Right lobe of liver (tissue), 6 donors: Measurements from ENCODE around the gene RNLS. TPM values are rescaled to one million over a fixed set of nuclear protein-coding genes. Genes with fewer than 3 reads are reported as not detected.

Experiments
- ATAC-seq, 4 donors: fragments of 200-7000 bp; cut with Tn5 transposase; one replicate each; pipeline ENCODE4 v1.9.1; 2020; ENCODE audit warnings: mild to moderate bottlenecking in 4 of 4, moderate library complexity in 4 of 4
- DNase-seq, 3 donors: peaks; one replicate each; pipeline ENCODE4 v3.0.0-alpha.2; 2020
- H3K27ac ChIP-seq, 3 donors: fragments of 200-600 bp; one replicate each; pipeline ENCODE4 v1.8.0; 2022
- H3K27me3 ChIP-seq, 2 donors: fragments of 200-600 bp; one replicate each; pipeline ENCODE4 v1.8.0; 2022
- H3K36me3 ChIP-seq, 4 donors: fragments of 200-600 bp; sonication (generic) in 1 of 4; one replicate each; pipeline versions ENCODE4 v1.5.1 to v1.8.0; 2017 to 2022; ENCODE audit warnings: control low read depth in 1 of 4
- H3K4me1 ChIP-seq, 4 donors: fragments of 200-600 bp; sonication (generic) in 1 of 4; one replicate each; pipeline versions ENCODE4 v1.5.1 to v1.8.0; 2017 to 2022; ENCODE audit warnings: control low read depth in 1 of 4
- H3K4me3 ChIP-seq, 3 donors: fragments of 200-600 bp; one replicate each; pipeline ENCODE4 v1.8.0; 2022
- H3K9me3 ChIP-seq, 4 donors: fragments of 200-600 bp; sonication (generic) in 1 of 4; one replicate each; pipeline versions ENCODE4 v1.5.1 to v1.8.0; 2017 to 2022; ENCODE audit warnings: control low read depth in 1 of 4
- POLR2A ChIP-seq: fragments of 450-650 bp; IDR thresholded peaks from one replicate; pipeline ENCODE4 v1.6.1; 2017; ENCODE audit warnings: antibody characterized with exemption, mild to moderate bottlenecking
- WGBS: methylation state at CpG from one replicate; pipeline ENCODE4 v1.1.6; 2018; ENCODE audit warnings: low coverage, low lambda C conversion rate; ENCODE audit not compliant: insufficient coverage; ENCODE audit errors: missing lambda C conversion rate; 5-methylcytosine and 5-hydroxymethylcytosine counted together
- intact Hi-C, 2 donors: fragments of 100-400 bp; cut with DNase I; formaldehyde crosslinking; loops; one replicate each; pipeline versions ENCODE4 v1.11.2 to v1.14.1; 2022
- total RNA-seq, 6 experiments: library from RNA; depleted of rRNA in 2 of 6; stranded (reverse); fragments of >200 nt in 2 of 6; fragmentation: NEBNext Ultra II Directional in 3 of 6; extraction: Animal tissue kit (Norgen Biotek cat#: 25700) in 3 of 6; gene quantifications; one replicate each; pipeline versions ENCODE4 v1.1.0 to v1.2.4, GENCODE V29; 2016 to 2023
- TF ChIP-seq, protein P1 (sequence below), 4 donors: fragments of 200-600 bp in 3 of 4; fragments of 450-650 bp in 1 of 4; IDR thresholded peaks; one replicate each; pipeline versions ENCODE4 v1.5.1 to v1.8.0; 2016 to 2022; ENCODE audit warnings: antibody characterized with exemption in 4 of 4, mild to moderate bottlenecking in 2 of 4
- donor health status: DM: no; HTN: yes; CAD: no.
- donor health status: DM: no; HTN: no; CAD: no.
- donor health status: DM: no; HTN: no; CAD: no.
- donor health status: DM: no; HTN: yes; CAD: no.
- donor health status: DM: no; HTN: yes; CAD: no.

The RNLS gene
- total RNA-seq, 6 experiments from 2014 or later, result 5.9 to 10.5 (median 7.3) TPM

GRCh38 chr10:88471899-88472298, 111.2 kb downstream of the RNLS start:
- intact Hi-C loops, result loop anchor here in 1 of 2 donors (10.0 kb wide), 1 partner anchor 83 kb away; no protein-coding TSS in a partner anchor
- DNase-seq (no peak), ATAC-seq (no peak)
- WGBS, result 50% methylated on average over 1 of the region's 1 CpG
- Histone ChIP-seq H3K4me1 (peaks cover 0 to 15% (median 6%) of the 10 kb centered on the region in 4 donors), H3K27me3 (no peaks in the 10 kb centered on the region), H3K4me3 (no peak overlapping the region), H3K27ac (no peak overlapping the region), H3K9me3 (no peaks in the 10 kb centered on the region), H3K36me3 (no peaks in the 10 kb centered on the region)
- TF ChIP-seq, protein P1, sequence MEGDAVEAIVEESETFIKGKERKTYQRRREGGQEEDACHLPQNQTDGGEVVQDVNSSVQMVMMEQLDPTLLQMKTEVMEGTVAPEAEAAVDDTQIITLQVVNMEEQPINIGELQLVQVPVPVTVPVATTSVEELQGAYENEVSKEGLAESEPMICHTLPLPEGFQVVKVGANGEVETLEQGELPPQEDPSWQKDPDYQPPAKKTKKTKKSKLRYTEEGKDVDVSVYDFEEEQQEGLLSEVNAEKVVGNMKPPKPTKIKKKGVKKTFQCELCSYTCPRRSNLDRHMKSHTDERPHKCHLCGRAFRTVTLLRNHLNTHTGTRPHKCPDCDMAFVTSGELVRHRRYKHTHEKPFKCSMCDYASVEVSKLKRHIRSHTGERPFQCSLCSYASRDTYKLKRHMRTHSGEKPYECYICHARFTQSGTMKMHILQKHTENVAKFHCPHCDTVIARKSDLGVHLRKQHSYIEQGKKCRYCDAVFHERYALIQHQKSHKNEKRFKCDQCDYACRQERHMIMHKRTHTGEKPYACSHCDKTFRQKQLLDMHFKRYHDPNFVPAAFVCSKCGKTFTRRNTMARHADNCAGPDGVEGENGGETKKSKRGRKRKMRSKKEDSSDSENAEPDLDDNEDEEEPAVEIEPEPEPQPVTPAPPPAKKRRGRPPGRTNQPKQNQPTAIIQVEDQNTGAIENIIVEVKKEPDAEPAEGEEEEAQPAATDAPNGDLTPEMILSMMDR (IDR thresholded peaks at IDR 0.05), result no peak
- TF ChIP-seq POLR2A, result no peak

GRCh38 chr10:88467835-88468485, 115.2 kb downstream of the RNLS start:
- H3K9me3 ChIP-seq, result no peaks in the 10 kb centered on the region
- no peaks in the 10 kb centered on the region for H3K4me1 ChIP-seq
- no peak for ATAC-seq

GRCh38 chr10:88466786-88467185, 116.3 kb downstream of the RNLS start:
- WGBS, result 86% methylated on average over 3 of the region's 3 CpGs
- intact Hi-C loops, result no loop called here

More at GRCh38 chr10:88467835-88468485, 115.2 kb downstream of the RNLS start:
- Histone ChIP-seq H3K27me3 (no peaks in the 10 kb centered on the region), H3K27ac (no peak overlapping the region), H3K36me3 (no peaks in the 10 kb centered on the region), H3K4me3 (no peak overlapping the region)
- intact Hi-C loops, result no loop called here
- no peak for DNase-seq
- 63% methylated on average over 4 of the region's 4 CpGs for WGBS
- TF ChIP-seq POLR2A, result no peak
- TF ChIP-seq, protein P1 (IDR thresholded peaks at IDR 0.05), result no peak

DNA sequence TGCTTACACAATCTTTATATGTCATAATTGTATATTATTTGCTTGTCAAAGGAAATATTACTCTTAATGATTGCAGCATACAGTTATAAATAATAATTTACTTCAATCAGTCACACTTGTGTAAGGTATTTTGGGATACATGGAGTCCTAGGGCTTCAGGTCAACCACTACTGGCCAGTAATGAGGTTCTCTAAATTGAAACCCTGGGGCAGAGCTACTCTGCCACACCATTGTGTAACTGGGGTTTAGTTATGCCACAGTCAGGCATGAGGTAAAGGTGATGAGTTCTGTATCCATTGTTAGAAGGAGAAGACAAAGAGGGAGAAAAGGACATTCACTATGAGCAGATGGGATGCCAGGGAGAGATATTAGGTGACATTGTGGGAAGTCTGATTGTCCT, 117.4 kb downstream of the RNLS start:
- DNase-seq (no peak), ATAC-seq (no peak)
- H3K27ac ChIP-seq, result no peak overlapping the region
- H3K36me3 ChIP-seq, result no peaks in the 10 kb centered on the region
- H3K4me1 ChIP-seq, result no peaks in the 10 kb centered on the region
- H3K27me3 ChIP-seq, result no peaks in the 10 kb centered on the region
- intact Hi-C loops, result no loop called here
- no peak for TF ChIP-seq POLR2A
- TF ChIP-seq, protein P1 (IDR thresholded peaks at IDR 0.05), result no peak
- H3K9me3 ChIP-seq, result no peaks in the 10 kb centered on the region
- H3K4me3 ChIP-seq, result no peak overlapping the region

More at GRCh38 chr10:88466786-88467185, 116.3 kb downstream of the RNLS start:
- H3K27ac ChIP-seq, result no peak overlapping the region
- H3K9me3 ChIP-seq, result no peaks in the 10 kb centered on the region
- DNase-seq (no peak), ATAC-seq (no peak)
- no peaks in the 10 kb centered on the region for H3K36me3 ChIP-seq
- no peak overlapping the region for H3K4me3 ChIP-seq
- no peaks in the 10 kb centered on the region for H3K27me3 ChIP-seq
- TF ChIP-seq POLR2A, result no peak
- TF ChIP-seq, protein P1 (IDR thresholded peaks at IDR 0.05), result no peak
- no peaks in the 10 kb centered on the region for H3K4me1 ChIP-seq
